Activated naive CD4-positive, alpha-beta T cell treated with anti-CD3 and anti-CD28 coated beads for 36 hours (primary cell): ENCODE data around the gene FGF22. TPM values are rescaled to one million over a fixed set of nuclear protein-coding genes. Genes with fewer than 3 reads are reported as not detected.

Experiments used
- CTCF ChIA-PET: fragments of 350-600 bp; sonication (Branson Sonifier 250); formaldehyde crosslinking; loops from one replicate; lab custom pipeline; 2021; ENCODE audit warnings: antibody characterized with exemption; lab: Charles Lee
- DNase-seq: peaks from one replicate; pipeline ENCODE4 v3.0.0-alpha.2; 2020
- H3K27ac Mint-ChIP-seq: one replicate; pipeline ENCODE4 v1.8.0; 2021; ENCODE audit warnings: mild to moderate bottlenecking, mixed read lengths
- H3K27me3 Mint-ChIP-seq: one replicate; pipeline ENCODE4 v1.8.0; 2021; ENCODE audit warnings: low read depth, mixed read lengths
- H3K36me3 Mint-ChIP-seq: one replicate; pipeline ENCODE4 v1.8.0; 2021; ENCODE audit warnings: low read depth, mixed read lengths
- H3K4me1 Mint-ChIP-seq: one replicate; pipeline ENCODE4 v1.8.0; 2021; ENCODE audit warnings: low read depth, mixed read lengths
- H3K4me3 Mint-ChIP-seq: one replicate; pipeline ENCODE4 v1.8.0; 2021; ENCODE audit warnings: mild to moderate bottlenecking, moderate library complexity, mixed read lengths
- H3K9me3 Mint-ChIP-seq: one replicate; pipeline ENCODE4 v1.8.0; 2021; ENCODE audit warnings: mixed read lengths
- intact Hi-C: fragments of 100-400 bp; cut with micrococcal nuclease; formaldehyde crosslinking; loops from one replicate; pipeline ENCODE4 v1.15.1; 2023
- total RNA-seq, 2 experiments: library from RNA; stranded (reverse); gene quantifications; one replicate each; pipeline ENCODE4 v1.2.3, GENCODE V29; 2021

Gene FGF22
- total RNA-seq, 2 experiments from 2014 or later = not detected

GRCh38 chr19:651114-651818 is 11.6 kb downstream of the FGF22 start:
- peaks cover 23% of the 10 kb centered on the region for H3K36me3 Mint-ChIP-seq
- H3K27ac Mint-ChIP-seq = no peak overlapping the region
- CTCF ChIA-PET = no interaction called here

DNA sequence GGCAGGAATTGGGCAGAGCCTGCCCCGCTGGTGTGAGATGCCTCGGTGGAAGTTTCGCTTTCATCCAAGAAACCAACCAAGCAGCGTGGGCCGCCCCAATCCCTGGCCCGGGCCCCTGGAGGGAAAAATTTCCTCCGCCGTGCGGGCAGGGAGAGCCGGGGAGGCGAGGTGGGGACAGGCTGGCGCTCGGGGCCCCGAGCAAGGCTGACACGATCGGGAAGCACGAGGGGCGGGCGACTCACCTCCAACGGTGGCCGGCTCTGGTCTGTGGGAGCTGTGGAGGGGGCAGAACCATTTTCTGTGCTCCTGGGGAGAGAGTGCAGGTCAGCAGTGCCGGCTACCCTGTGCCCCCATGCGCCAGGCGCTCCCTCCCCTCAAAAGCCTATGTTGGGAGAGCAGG is 12.3 kb downstream of the FGF22 start:
- intact Hi-C loops = no loop called here
- H3K27me3 Mint-ChIP-seq = no peaks in the 10 kb centered on the region
- H3K36me3 Mint-ChIP-seq = peaks cover 22% of the 10 kb centered on the region
- H3K27ac Mint-ChIP-seq = no peak overlapping the region
- CTCF ChIA-PET = no interaction called here
- H3K4me3 Mint-ChIP-seq = no peak overlapping the region
- H3K4me1 Mint-ChIP-seq = peaks cover 18% of the 10 kb centered on the region
- no peak for DNase-seq
- no peaks in the 10 kb centered on the region for H3K9me3 Mint-ChIP-seq

More at GRCh38 chr19:651114-651818, 11.6 kb downstream of the FGF22 start:
- Mint-ChIP-seq H3K4me1 (peaks cover 15% of the 10 kb centered on the region), H3K9me3 (no peaks in the 10 kb centered on the region), H3K27me3 (no peaks in the 10 kb centered on the region), H3K4me3 (no peak overlapping the region)
- intact Hi-C loops = no loop called here
- no peak for DNase-seq

- H3K36me3 Mint-ChIP-seq = peaks cover 22% of the 10 kb centered on the region
- no peak overlapping the region for H3K4me3 Mint-ChIP-seq
- no peak for DNase-seq
- H3K27ac Mint-ChIP-seq = no peak overlapping the region
- peaks cover 24% of the 10 kb centered on the region for H3K4me1 Mint-ChIP-seq
- no peaks in the 10 kb centered on the region for H3K27me3 Mint-ChIP-seq
- no peaks in the 10 kb centered on the region for H3K9me3 Mint-ChIP-seq
- CTCF ChIA-PET = no interaction called here
- intact Hi-C loops = no loop called here
Observed at GRCh38 chr19:652467-653389, 13.0 kb downstream of the FGF22 start.

- Mint-ChIP-seq H3K4me1 (peaks cover 26% of the 10 kb centered on the region), H3K27ac (no peak overlapping the region), H3K36me3 (peaks cover 21% of the 10 kb centered on the region), H3K27me3 (no peaks in the 10 kb centered on the region), H3K9me3 (no peaks in the 10 kb centered on the region), H3K4me3 (no peak overlapping the region)
- CTCF ChIA-PET = no interaction called here
- intact Hi-C loops = no loop called here
- DNase-seq = no peak
Observed at GRCh38 chr19:653425-653824, 13.7 kb downstream of the FGF22 start.

DNA sequence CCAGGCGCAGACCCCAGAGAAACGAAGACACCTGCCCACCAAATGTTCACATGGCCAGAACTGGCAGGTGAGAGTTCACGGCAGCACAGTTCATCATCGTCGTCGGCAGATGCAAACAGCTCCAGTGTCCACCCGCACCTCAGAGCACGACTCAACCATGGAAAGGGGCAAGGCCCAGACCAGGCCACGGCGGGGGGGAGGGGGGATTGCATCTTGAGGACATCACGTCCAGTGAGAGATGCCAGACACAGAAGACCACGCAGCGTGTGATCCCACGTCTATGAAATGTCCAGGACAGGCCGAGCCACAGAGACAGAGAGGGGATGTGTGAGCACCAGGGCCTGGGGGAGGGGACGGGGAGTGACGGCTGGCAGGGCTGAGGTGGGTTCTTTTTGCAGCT is 16.0 kb downstream of the FGF22 start:
- intact Hi-C loops = no loop called here
- CTCF ChIA-PET = interaction anchor here (0.6 kb wide), 1 partner anchor 26 kb away, joined by 6 read pairs; no protein-coding TSS in a partner anchor
- H3K27me3 Mint-ChIP-seq = no peaks in the 10 kb centered on the region
- H3K4me1 Mint-ChIP-seq = peaks cover 47% of the 10 kb centered on the region
- peak overlapping the region; percentile 59 for H3K27ac Mint-ChIP-seq
- H3K36me3 Mint-ChIP-seq = peaks cover 29% of the 10 kb centered on the region
- no peak for DNase-seq
- no peak overlapping the region for H3K4me3 Mint-ChIP-seq
- no peaks in the 10 kb centered on the region for H3K9me3 Mint-ChIP-seq

GRCh38 chr19:656751-657559 is 17.3 kb downstream of the FGF22 start:
- Mint-ChIP-seq H3K4me1 (peaks cover 49% of the 10 kb centered on the region), H3K36me3 (peaks cover 38% of the 10 kb centered on the region), H3K9me3 (no peaks in the 10 kb centered on the region), H3K4me3 (no peak overlapping the region), H3K27me3 (no peaks in the 10 kb centered on the region), H3K27ac (no peak overlapping the region)
- no peak for DNase-seq
- intact Hi-C loops = no loop called here
- CTCF ChIA-PET = no interaction called here

- peak overlapping the region; percentile 24 for H3K27ac Mint-ChIP-seq
- intact Hi-C loops = no loop called here
- H3K9me3 Mint-ChIP-seq = no peaks in the 10 kb centered on the region
- H3K4me3 Mint-ChIP-seq = no peak overlapping the region
- CTCF ChIA-PET = no interaction called here
- peaks cover 49% of the 10 kb centered on the region for H3K4me1 Mint-ChIP-seq
- H3K36me3 Mint-ChIP-seq = peaks cover 38% of the 10 kb centered on the region
- DNase-seq = no peak
- H3K27me3 Mint-ChIP-seq = no peaks in the 10 kb centered on the region
Observed at GRCh38 chr19:657611-658010, 17.9 kb downstream of the FGF22 start.

DNA sequence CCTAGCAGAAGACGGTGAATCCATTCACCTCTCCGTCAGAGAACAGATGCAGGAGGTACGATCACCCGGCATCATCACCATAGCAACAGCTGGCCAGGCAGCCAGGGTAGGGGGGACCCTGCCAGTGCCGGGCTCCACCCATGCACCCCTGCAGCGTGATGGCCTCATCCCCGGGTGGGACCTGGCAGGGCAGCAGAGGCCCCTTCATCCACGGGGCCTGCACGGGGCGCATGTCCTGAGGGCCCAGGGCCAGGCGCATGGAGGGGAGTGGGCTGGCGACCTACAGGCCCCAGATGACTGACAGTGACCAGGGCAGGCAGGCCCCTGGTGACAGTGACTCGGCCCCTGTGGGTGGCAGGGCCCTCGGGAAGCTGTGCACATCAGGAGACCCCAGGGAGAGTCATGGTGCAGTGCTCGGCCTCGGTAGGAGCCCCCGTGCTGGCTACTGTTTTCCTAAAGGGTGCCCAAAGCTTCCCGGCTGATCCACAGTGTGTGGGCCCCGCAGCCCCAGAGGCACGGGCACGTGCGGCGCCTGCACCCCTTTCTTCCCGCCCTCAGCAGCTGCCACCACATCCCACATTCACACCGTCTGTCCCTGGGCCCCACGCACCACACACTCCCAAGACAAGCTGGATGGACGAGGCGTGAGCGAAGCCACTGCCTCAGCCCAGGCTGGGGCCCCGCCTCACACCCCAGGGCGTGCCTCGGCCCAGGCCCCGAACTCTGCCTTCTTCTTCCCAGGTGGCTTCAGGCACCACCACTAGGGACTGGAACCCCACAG is 18.6 kb downstream of the FGF22 start:
- CTCF ChIA-PET = no interaction called here
- DNase-seq = no peak
- Mint-ChIP-seq H3K27ac (peak overlapping the region; percentile 65), H3K9me3 (no peaks in the 10 kb centered on the region), H3K4me3 (no peak overlapping the region), H3K4me1 (peaks cover 49% of the 10 kb centered on the region), H3K27me3 (no peaks in the 10 kb centered on the region), H3K36me3 (peaks cover 37% of the 10 kb centered on the region)
- intact Hi-C loops = no loop called here

GRCh38 chr19:658916-659839 is 19.5 kb downstream of the FGF22 start:
- H3K27ac Mint-ChIP-seq = peak overlapping the region; percentile 98
- H3K27me3 Mint-ChIP-seq = no peaks in the 10 kb centered on the region
- no peaks in the 10 kb centered on the region for H3K9me3 Mint-ChIP-seq
- H3K4me3 Mint-ChIP-seq = peak overlapping the region; percentile 99
- no peak for DNase-seq
- CTCF ChIA-PET = interaction anchor here (1.2 kb wide), 1 partner anchor 18 kb away, joined by 3 read pairs; no protein-coding TSS in a partner anchor
- peaks cover 35% of the 10 kb centered on the region for H3K36me3 Mint-ChIP-seq
- peaks cover 56% of the 10 kb centered on the region for H3K4me1 Mint-ChIP-seq
- intact Hi-C loops = no loop called here

DNA sequence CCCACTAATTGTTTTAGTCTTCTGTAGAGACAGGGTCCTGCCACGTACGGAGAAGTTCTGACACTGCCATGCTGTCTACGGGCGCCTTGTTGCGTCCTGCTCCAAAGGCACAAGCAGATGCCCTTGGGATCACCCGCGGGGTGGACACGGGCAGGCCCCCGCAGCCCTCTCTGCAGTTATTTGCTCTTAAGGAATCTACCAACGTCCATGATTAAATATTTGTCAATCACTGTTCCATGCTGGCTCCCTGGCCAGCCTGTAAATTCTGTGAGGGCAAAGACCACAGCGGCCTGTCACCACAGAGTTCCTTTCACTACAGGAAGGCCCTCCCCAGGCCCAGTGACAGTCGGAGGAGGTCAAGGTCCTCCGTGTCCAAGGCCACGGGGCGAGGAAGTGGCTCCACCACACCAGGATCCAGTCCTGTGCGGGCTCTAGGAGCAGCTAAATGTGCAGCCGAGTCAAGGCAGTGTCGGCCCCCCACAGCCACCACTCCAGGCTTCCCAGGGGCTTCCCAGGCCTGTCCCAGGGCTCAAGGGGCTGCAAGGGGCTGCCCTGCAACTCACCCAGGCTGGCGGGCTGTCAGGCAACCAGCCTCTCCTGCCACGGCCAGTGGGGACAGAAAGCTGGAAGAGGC is 21.2 kb downstream of the FGF22 start:
- intact Hi-C loops = loop anchor here (1.0 to 5.0 kb wide), 9 partner anchors 28 to 746 kb away; partner anchors contain the start of genes CDC34, CIRBP, DAZAP1 and POLRMT
- CTCF ChIA-PET = interaction anchor here (1.2 kb wide), 1 partner anchor 77 kb away, joined by 3 read pairs; no protein-coding TSS in a partner anchor
- H3K36me3 Mint-ChIP-seq = peaks cover 24% of the 10 kb centered on the region
- H3K9me3 Mint-ChIP-seq = no peaks in the 10 kb centered on the region
- peak overlapping the region; percentile 99 for H3K4me3 Mint-ChIP-seq
- peak; percentile 13 for DNase-seq
- peaks cover 52% of the 10 kb centered on the region for H3K4me1 Mint-ChIP-seq
- H3K27ac Mint-ChIP-seq = peak overlapping the region; percentile 98
- no peaks in the 10 kb centered on the region for H3K27me3 Mint-ChIP-seq
